Liver (tissue), 9 donors: ENCODE measurements around the gene RASGRP1. TPM values are rescaled to one million over a fixed set of nuclear protein-coding genes. Genes with fewer than 3 reads are reported as not detected.

Experiments
- DNase-seq: peaks from one replicate; pipeline ENCODE4 v3.0.0-alpha.2; 2017; ENCODE audit warnings: low spot score
- H3K27ac ChIP-seq, 2 donors: one replicate each; pipeline ENCODE4 v1.7.0; 2013; ENCODE audit warnings: inconsistent platforms in 2 of 2, low read length in 2 of 2, control low read depth in 1 of 2, low read depth in 1 of 2, mild to moderate bottlenecking in 1 of 2
- H3K27me3 ChIP-seq, 4 donors: one replicate each; pipeline versions ENCODE4 v1.6.1 to v1.7.0; 2013; ENCODE audit warnings: low read length in 3 of 4, inconsistent platforms in 1 of 4, mild to moderate bottlenecking in 1 of 4, moderate library complexity in 1 of 4; ENCODE audit not compliant: control insufficient read depth in 4 of 4, insufficient read depth in 4 of 4
- H3K36me3 ChIP-seq, 4 donors: one replicate each; pipeline versions ENCODE4 v1.6.1 to v1.7.0; 2013; ENCODE audit warnings: low read length in 3 of 4, mild to moderate bottlenecking in 3 of 4, low read depth in 1 of 4, moderate library complexity in 1 of 4; ENCODE audit not compliant: control insufficient read depth in 4 of 4, insufficient read depth in 3 of 4
- H3K4me1 ChIP-seq, 4 donors: one replicate each; pipeline versions ENCODE4 v1.6.1 to v1.7.0; 2013; ENCODE audit warnings: low read length in 3 of 4, mild to moderate bottlenecking in 3 of 4, moderate library complexity in 1 of 4; ENCODE audit not compliant: control insufficient read depth in 4 of 4, insufficient read depth in 4 of 4
- H3K4me3 ChIP-seq, 3 donors: one replicate each; pipeline versions ENCODE4 v1.6.1 to v1.7.0; 2013; ENCODE audit warnings: low read length in 3 of 3, control low read depth in 1 of 3, low read depth in 1 of 3, mild to moderate bottlenecking in 1 of 3
- H3K9ac ChIP-seq, 2 donors: one replicate each; pipeline ENCODE4 v1.7.0; 2013; ENCODE audit warnings: low read length in 2 of 2, mild to moderate bottlenecking in 2 of 2, moderate library complexity in 2 of 2, control low read depth in 1 of 2, low read depth in 1 of 2
- H3K9me3 ChIP-seq, 4 donors: one replicate each; pipeline versions ENCODE4 v1.6.1 to v1.7.0; 2013; ENCODE audit warnings: low read length in 3 of 4; ENCODE audit not compliant: control insufficient read depth in 4 of 4
- EGR1 ChIP-seq, 2 donors: IDR thresholded peaks; 2 replicates each; pipeline ENCODE4 v1.6.1; 2016 to 2018; ENCODE audit warnings: antibody characterized with exemption in 2 of 2, low read depth in 2 of 2
- FOXA1 ChIP-seq: IDR thresholded peaks from 2 replicates; pipeline ENCODE4 v1.6.1; 2016; ENCODE audit warnings: antibody characterized with exemption
- FOXA2 ChIP-seq: IDR thresholded peaks from 2 replicates; pipeline ENCODE4 v1.6.1; 2016; ENCODE audit warnings: antibody characterized with exemption
- HNF4A ChIP-seq, 2 donors: conservative IDR thresholded peaks; 2 replicates each; pipeline ENCODE4 v1.6.1; 2016; ENCODE audit warnings: antibody characterized with exemption in 2 of 2, mild to moderate bottlenecking in 2 of 2
- HNF4G ChIP-seq: IDR thresholded peaks from 2 replicates; pipeline ENCODE4 v1.6.1; 2016; ENCODE audit warnings: antibody characterized with exemption
- RAD21 ChIP-seq, 2 donors: IDR thresholded peaks; 2 replicates each; pipeline ENCODE4 v1.6.1; 2016; ENCODE audit warnings: antibody characterized with exemption in 2 of 2, mild to moderate bottlenecking in 2 of 2
- REST ChIP-seq: IDR thresholded peaks from 2 replicates; pipeline ENCODE4 v1.6.1; 2016; ENCODE audit warnings: antibody characterized with exemption, mild to moderate bottlenecking
- RXRA ChIP-seq, 2 donors: IDR thresholded peaks; 2 replicates each; pipeline ENCODE4 v1.6.1; 2017 to 2018; ENCODE audit warnings: antibody characterized with exemption in 2 of 2, mild to moderate bottlenecking in 1 of 2
- SP1 ChIP-seq: IDR thresholded peaks from 2 replicates; pipeline ENCODE4 v1.6.1; 2018; ENCODE audit warnings: antibody characterized with exemption, mild to moderate bottlenecking
- TAF1 ChIP-seq: conservative IDR thresholded peaks from 2 replicates; pipeline ENCODE4 v1.6.1; 2016; ENCODE audit warnings: antibody characterized with exemption, mild to moderate bottlenecking
- YY1 ChIP-seq: IDR thresholded peaks from 2 replicates; pipeline ENCODE4 v1.6.1; 2016; ENCODE audit warnings: antibody characterized with exemption, mild to moderate bottlenecking
- WGBS: extraction: QIAGEN DNeasy Blood & Tissue Kit; methylation state at CpG from one replicate; pipeline ENCODE4 v1.1.7; 2013; 5-methylcytosine and 5-hydroxymethylcytosine counted together
- polyA plus RNA-seq, 2 donors: library from polyadenylated mRNA; stranded (reverse) in 1 of 2; unstranded in 1 of 2; fragments of 200-250 nt in 1 of 2; fragments of >200 nt in 1 of 2; fragmentation: Nextera tagmentation in 1 of 2; extraction: Ambion mirVana in 1 of 2; gene quantifications; one replicate each; pipeline versions ENCODE4 v1.2.1 to v1.2.3, GENCODE V29; 2013 to 2015
- total RNA-seq, 2 donors: library from RNA; depleted of rRNA; stranded (reverse); fragments of >200 nt; gene quantifications; one replicate each; pipeline ENCODE4 v1.2.3, GENCODE V29; 2014
- TF ChIP-seq, protein P1 (sequence below): IDR thresholded peaks from 2 replicates; pipeline ENCODE4 v1.6.1; 2016; ENCODE audit warnings: antibody characterized with exemption
- TF ChIP-seq, protein P2 (sequence below): IDR thresholded peaks from 2 replicates; pipeline ENCODE4 v1.6.1; 2016; ENCODE audit warnings: antibody characterized with exemption
- TF ChIP-seq, protein P3 (sequence below): fragments of 150-350 bp; IDR thresholded peaks from 2 replicates; pipeline ENCODE4 v1.5.1; 2017; ENCODE audit warnings: improper control_type of control experiment, low read depth, low read length; ENCODE audit not compliant: missing input control
- donor health status: healthy.
- donor health status: healthy.
- donor health status: healthy.
- donor health status: healthy.
- donor health status: healthy.

Gene RASGRP1
- total and polyA plus RNA-seq, 4 donors, result 0.17 to 0.75 (median 0.47) TPM

- TF ChIP-seq, protein P1, sequence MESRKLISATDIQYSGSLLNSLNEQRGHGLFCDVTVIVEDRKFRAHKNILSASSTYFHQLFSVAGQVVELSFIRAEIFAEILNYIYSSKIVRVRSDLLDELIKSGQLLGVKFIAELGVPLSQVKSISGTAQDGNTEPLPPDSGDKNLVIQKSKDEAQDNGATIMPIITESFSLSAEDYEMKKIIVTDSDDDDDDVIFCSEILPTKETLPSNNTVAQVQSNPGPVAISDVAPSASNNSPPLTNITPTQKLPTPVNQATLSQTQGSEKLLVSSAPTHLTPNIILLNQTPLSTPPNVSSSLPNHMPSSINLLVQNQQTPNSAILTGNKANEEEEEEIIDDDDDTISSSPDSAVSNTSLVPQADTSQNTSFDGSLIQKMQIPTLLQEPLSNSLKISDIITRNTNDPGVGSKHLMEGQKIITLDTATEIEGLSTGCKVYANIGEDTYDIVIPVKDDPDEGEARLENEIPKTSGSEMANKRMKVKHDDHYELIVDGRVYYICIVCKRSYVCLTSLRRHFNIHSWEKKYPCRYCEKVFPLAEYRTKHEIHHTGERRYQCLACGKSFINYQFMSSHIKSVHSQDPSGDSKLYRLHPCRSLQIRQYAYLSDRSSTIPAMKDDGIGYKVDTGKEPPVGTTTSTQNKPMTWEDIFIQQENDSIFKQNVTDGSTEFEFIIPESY, result no peak
- no peak for TF ChIP-seq RAD21 (IDR thresholded peaks at IDR 0.05)
These were observed 43.3 kb downstream of the RASGRP1 start (continued) for GRCh38 chr15:38521316-38521715.

- no peak overlapping the region for H3K9ac ChIP-seq
- no peak for TF ChIP-seq YY1
- TF ChIP-seq RXRA (IDR thresholded peaks at IDR 0.05), result no peak
- no peak for TF ChIP-seq SP1
- TF ChIP-seq FOXA2, result no peak
- no peak for TF ChIP-seq HNF4A (conservative IDR thresholded peaks at IDR 0.05)
- TF ChIP-seq EGR1 (IDR thresholded peaks at IDR 0.05; ENCODE audit: low read depth in 2 of 2), result no peak
- TF ChIP-seq REST, result no peak
- no peak for TF ChIP-seq FOXA1
- no peak for TF ChIP-seq TAF1
- TF ChIP-seq, protein P2, sequence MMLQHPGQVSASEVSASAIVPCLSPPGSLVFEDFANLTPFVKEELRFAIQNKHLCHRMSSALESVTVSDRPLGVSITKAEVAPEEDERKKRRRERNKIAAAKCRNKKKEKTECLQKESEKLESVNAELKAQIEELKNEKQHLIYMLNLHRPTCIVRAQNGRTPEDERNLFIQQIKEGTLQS, result no peak
- TF ChIP-seq, protein P1, result no peak
- H3K27ac ChIP-seq, result no peak overlapping the region
- no peaks in the 10 kb centered on the region for H3K4me1 ChIP-seq
- DNase-seq, result no peak
- WGBS, result 89% methylated on average over 3 of the region's 3 CpGs
- peaks cover 0 to 6% (median 1%) of the 10 kb centered on the region in 4 donors for H3K27me3 ChIP-seq
- no peak overlapping the region for H3K4me3 ChIP-seq
- H3K9me3 ChIP-seq, result no peaks in the 10 kb centered on the region
- H3K36me3 ChIP-seq, result no peaks in the 10 kb centered on the region
These were observed 44.6 kb downstream of the RASGRP1 start for GRCh38 chr15:38520035-38520434.

DNA sequence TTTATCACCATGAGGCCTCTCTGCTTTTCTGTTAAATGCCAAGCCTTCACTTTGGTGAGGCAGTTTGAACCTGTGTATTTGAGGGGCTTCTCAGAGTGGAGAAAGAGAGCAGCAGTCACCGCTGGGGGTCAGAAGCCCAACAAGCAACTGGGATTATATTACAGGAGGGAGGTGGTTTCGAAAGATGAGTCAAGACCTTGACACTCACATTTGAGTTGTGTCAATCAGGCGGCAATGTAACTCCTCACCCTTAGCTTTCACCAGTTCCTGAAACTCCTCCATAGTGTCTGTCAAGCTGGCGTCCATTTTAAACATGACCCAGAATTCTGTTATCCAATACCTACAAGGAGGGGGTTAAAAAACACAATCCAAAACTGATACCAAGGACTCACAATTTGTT lies 46.5 kb downstream of the RASGRP1 start:
- Histone ChIP-seq H3K36me3 (no peaks in the 10 kb centered on the region), H3K4me3 (no peak overlapping the region), H3K27me3 (peaks cover 0 to 6% (median 1%) of the 10 kb centered on the region in 4 donors), H3K9me3 (no peaks in the 10 kb centered on the region), H3K4me1 (no peaks in the 10 kb centered on the region), H3K9ac (no peak overlapping the region), H3K27ac (no peak overlapping the region)
- DNase-seq, result no peak
- WGBS, result 79% methylated on average over 4 of the region's 4 CpGs
- TF ChIP-seq REST, result no peak
- TF ChIP-seq EGR1 (IDR thresholded peaks at IDR 0.05; ENCODE audit: low read depth in 2 of 2), result no peak
- no peak for TF ChIP-seq TAF1
- TF ChIP-seq, protein P3, sequence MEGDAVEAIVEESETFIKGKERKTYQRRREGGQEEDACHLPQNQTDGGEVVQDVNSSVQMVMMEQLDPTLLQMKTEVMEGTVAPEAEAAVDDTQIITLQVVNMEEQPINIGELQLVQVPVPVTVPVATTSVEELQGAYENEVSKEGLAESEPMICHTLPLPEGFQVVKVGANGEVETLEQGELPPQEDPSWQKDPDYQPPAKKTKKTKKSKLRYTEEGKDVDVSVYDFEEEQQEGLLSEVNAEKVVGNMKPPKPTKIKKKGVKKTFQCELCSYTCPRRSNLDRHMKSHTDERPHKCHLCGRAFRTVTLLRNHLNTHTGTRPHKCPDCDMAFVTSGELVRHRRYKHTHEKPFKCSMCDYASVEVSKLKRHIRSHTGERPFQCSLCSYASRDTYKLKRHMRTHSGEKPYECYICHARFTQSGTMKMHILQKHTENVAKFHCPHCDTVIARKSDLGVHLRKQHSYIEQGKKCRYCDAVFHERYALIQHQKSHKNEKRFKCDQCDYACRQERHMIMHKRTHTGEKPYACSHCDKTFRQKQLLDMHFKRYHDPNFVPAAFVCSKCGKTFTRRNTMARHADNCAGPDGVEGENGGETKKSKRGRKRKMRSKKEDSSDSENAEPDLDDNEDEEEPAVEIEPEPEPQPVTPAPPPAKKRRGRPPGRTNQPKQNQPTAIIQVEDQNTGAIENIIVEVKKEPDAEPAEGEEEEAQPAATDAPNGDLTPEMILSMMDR, result no peak
- TF ChIP-seq HNF4G, result no peak
- no peak for TF ChIP-seq FOXA1
- TF ChIP-seq, protein P1, result no peak
